GM21390 (cell line): ENCODE measurements around the gene NFASC.

ENCODE experiments used
- ATAC-seq: cut with Tn5 transposase; IDR thresholded peaks from one replicate; pipeline ENCODE4 v1.9.1; 2021; ENCODE audit not compliant: unreplicated experiment

Gene NFASC

DNA sequence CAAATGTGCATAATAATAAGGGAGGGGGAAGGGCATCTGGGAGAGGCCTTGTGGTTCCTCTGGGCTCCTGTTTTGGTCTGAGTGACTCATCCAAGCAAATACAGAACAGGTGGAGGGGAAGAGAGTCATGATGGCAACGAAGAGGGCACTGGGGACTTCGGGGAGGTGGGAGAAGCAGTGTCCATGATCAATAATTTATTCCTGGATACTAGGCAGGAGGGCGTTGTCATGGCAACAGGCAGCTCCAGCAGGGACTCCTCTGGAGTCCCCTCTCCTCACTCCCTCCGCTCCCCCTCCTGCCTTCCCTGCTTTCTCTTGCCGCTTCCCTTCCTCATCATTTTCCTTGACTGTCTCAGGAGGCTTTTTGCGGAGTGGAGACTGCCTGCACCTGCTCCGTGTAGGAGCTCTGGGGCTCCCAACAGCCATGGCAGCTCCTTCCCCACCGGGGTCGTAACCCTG lies 12.3 kb upstream of the NFASC start:
- no peak for ATAC-seq

GRCh38 chr1:204859861-204860267 lies 10.8 kb upstream of the NFASC start:
- ATAC-seq: no peak

GRCh38 chr1:204863024-204863423 lies 7.6 kb upstream of the NFASC start:
- no peak for ATAC-seq

DNA sequence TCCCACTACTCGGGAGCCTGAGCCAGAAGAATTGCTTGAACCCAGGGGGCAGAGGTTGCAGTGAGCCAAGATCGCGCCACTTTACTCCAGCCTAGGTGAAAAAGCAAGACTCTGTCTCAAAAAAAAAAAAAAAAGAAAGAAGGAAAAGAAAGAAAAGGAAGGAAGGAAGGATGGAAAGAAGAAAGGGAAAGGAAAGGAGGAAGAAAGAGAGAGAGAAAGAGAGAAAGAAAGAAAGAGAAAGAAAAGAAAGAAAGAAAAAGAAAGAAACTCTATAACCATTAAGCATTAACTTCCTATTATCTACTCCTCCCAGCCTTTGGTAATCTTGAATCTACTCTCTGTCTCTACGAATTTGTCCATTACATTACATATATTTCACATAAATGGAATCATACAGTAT lies 6.9 kb upstream of the NFASC start:
- ATAC-seq: no peak

DNA sequence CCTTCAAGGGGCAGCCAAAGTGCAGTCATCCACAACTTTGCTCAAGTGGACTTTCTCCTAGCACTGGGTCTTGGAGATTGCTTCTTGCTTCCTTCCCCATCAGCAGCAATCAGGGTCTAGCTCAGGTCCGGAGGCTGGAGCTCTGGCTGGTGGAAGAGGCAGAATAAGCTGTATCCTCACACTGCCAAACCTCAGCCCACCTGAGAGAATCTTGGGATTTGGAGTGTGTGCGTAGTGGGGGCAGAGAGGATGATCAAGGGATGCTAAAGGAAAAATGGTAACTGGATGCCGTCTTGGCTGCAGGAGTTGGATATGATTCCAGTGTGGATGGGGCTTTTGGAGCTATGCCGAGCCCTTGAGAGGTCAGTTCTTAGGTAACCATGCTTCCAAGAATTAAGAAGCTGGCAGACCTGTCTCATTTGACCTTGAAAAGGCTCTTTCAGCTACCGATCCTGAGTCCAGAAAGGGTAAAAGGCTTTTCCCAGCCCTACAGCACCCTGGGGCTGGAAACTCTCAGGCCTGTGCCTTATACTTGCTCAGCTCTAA lies 4.5 kb upstream of the NFASC start:
- no peak for ATAC-seq

GRCh38 chr1:204867203-204867602 lies 3.5 kb upstream of the NFASC start:
- no peak for ATAC-seq

DNA sequence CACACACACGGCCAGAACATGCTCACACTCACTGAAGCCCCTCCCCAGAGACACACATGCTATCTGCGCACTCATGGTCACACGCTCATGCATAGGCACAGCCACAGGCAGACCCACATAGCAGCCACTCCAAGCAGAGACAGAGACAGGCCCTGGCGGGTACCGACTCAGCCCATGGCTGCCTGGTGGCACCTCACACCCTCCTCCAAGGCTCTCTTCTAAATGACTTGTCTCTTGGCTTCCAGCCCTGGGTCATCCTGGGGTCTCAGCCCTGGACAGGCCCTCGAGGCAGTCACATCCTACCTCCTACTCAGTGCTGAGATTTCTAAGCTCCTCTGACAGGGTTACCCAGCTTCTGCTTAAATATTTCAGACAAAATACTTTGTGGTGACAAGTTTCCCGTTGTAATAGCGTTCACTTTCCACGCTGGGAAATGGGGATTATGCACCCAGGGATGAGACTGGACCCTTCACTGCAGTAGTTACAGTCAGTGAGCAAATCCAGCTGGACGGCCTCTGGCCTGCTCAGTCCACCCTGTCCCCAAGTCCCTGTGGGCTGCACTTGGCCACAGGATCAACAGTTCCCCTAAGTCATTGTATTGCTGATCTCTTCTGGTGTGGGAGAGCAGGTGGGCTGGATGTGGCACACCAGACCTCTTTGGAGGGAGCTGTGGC lies 2.9 kb upstream of the NFASC start:
- ATAC-seq: no peak

DNA sequence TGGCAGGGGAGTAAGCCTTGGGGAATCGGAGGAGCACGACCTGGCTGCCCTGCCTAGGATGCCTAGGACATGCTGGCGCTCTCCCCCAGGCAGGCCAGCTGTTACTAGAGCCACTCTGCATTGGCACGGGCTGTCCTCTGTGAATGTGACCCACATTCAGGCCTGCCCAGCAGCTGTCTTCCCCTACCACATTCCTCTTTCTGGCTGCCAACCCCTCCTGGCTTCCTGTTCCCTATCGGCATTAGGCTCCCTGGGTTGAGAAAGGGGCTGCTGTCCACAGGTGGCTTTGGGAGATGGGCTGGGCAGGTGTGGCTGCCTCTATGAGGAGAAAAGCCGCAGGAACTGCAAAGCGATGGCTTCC lies 2.3 kb upstream of the NFASC start:
- ATAC-seq: no peak

DNA sequence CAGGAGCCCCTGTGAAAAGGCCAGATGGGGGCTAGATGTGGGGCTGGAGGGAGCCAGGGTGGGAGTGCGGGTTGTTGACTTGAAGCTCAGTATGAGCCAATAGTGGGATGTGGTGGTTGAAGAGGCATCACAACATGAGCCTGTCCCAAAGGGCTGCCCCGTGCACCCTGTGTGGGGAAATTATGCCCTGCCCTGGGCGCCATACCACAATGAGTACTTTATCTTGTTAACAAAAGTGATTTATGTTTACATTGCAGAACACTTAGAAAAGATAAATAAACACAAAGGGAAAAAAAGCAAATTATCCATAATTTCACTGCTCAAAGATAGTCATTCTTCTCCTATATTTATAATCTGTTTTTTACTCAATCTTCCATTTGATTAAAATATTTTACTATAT lies 1.6 kb upstream of the NFASC start:
- no peak for ATAC-seq

GRCh38 chr1:204871405-204872037 lies 859 bp downstream of the NFASC start:
- no peak for ATAC-seq

- ATAC-seq: no peak
Measured at GRCh38 chr1:204872262-204872881, 1.7 kb downstream of the NFASC start.

DNA sequence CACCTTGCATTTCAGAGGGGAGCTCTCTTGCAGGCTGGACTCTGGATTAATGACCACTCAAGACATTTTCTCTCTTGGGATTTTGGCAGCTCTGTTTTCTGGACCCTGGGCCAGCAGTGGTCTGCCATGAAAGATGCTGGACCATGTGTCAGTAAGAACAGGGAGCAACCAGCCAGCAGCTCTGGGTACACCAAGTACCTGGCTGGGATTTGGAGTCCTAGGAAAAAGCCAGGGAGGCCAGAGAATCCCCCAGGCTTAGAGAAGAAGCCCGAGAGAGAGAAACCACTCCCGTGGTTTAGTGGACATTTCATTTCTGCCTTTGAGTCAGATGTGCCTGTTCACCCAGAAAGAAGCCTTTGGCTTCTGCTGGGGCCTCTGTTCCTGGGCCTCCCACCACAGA lies 2.5 kb downstream of the NFASC start:
- ATAC-seq: no peak

DNA sequence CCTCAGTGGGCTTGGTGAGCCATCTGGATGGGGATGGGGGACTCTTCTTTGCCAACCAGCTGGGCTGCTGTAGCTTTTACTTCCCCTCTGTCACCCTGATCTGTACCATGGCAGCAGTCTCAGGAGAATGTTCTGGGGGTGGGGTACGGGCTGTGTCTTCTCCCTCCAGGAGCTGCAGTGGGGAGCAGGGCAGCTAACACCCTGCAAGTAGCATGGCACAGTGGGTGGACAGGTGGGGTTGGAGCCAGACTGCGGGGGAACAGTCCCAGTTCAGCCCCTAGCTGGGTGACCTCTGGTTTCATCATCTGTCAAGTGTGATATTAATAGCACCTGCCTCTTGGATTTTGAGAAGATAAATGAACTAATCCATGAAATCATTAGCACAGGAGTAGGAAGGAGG lies 3.1 kb downstream of the NFASC start:
- no peak for ATAC-seq

- ATAC-seq: no peak
Measured at GRCh38 chr1:204874274-204874673, 3.6 kb downstream of the NFASC start.

GRCh38 chr1:204875255-204875654 lies 4.6 kb downstream of the NFASC start:
- no peak for ATAC-seq

DNA sequence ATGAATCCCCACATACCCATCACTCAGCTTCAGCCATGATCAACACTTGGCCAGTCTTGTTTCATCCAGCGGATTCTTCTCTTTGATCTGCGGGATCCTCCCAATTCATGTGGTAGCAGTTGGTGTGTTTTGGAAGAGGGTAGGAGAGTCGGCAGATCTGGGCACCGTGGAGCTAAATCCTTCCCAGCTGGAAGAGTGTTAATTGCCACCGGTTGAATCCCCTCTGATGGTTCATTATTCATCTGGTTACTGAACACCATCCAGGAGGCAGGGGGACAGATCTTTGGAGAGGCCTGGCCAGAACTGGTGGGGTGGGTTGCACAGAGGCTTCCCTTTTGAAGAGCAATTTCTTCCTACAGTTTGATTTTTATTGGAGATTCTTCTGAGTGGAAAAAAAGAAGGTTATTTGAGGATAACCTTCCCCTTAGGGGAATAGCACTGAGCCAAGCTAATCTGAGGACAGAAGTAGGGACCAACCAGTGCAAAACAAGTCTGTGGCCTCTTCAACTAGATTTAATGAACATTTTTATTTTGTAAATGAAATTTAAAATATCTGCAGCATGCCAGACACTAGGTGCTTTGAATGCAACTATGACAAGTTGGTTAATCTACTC lies 8.1 kb downstream of the NFASC start:
- ATAC-seq: no peak

- no peak for ATAC-seq
Measured at GRCh38 chr1:204879351-204879750, 8.7 kb downstream of the NFASC start.

DNA sequence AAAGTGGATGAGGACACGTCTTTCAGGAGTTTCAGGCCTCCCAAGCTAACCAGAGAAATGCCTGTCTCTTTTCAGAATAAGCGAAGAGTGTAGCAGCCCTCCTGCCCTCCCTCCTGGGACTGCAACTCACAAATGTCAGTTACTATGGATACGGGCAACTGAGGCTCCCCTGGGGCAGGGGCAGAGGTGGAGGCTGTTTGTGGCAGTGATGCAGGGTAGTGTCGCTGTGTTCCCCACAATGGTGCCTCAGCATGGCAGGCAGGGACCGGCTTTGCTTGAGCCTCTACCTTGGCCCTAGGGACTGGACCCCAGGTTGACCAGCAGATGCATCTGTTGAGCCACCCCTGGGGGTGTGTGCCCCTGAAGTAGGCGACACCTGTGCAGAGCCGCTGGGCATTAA lies 10.2 kb downstream of the NFASC start:
- ATAC-seq: no peak

GRCh38 chr1:204882479-204882878 lies 11.8 kb downstream of the NFASC start:
- no peak for ATAC-seq

DNA sequence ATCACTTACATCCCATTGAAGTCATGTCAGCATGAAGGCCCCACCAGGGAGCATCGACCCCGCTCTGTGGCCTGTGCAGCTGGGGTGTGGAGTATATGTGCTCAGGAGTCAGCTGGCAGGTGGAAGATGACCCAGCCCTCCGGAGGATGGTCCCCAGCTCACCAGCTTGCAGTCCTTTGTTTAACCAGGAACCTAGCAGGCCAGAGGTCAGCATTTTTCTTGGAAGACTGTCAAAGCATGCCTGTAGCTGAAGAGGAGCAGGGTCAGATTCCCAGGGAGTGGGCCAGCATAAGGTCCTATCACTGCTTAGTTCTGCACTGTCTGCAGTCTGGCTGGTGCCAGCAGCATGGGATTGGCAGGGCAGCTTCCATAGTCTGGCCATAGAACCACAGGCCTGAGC lies 12.7 kb downstream of the NFASC start:
- no peak for ATAC-seq

DNA sequence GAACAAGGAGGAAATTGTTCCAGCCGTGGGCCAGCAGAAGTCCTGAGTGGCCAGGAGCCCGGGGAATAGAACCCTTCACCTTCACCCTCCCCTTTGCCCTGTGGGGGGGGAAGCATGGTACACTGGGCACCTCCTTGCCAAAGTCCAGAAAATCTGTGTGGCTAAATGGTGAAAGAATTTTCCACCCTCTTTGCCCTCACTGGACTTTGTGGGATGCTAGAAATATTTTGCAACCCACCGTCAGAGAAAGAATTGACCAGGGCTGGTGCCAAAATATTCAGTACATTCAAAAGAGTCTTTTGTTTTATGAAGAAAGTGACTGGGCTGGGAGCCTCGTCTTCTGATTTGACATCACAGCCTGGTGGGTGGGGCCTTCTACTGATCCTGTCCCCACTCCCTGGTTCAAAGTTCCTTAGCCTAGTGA lies 14.6 kb downstream of the NFASC start:
- ATAC-seq: no peak

- no peak for ATAC-seq
Measured at GRCh38 chr1:204885790-204886189, 15.1 kb downstream of the NFASC start.
